ENCODE results near the gene CNTLN.

The CNTLN gene

DNA sequence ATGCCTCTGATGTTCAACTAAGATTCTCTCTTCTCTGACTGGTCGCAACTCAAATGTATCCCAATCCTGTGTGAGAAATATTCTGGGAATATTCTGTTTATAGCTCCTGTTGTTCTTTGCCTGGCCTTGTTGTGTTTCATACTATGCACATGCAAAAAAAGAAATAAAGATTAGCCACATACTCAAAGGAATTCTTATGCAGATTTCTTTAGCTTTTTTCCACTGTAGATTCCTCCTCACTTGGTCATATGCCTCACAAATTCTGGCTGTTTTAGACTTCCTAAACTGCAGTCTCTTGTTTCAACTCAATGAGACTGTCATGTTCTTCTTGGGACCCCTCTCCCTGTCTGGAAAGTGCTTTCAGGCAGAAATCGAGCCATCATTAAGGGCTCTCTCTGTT lies 226.5 kb downstream of the CNTLN start:
- Histone ChIP-seq H3K4me3 (ENCODE audit: low read depth, low read length) (no peak overlapping the region), H3K9me3 (ENCODE audit: control insufficient read depth, low read length) (no peaks in the 10 kb centered on the region), H3K27me3 (ENCODE audit: control insufficient read depth, insufficient read depth, low read length) (no peaks in the 10 kb centered on the region), H3K9ac (no peak overlapping the region), H2AFZ (no peak overlapping the region), H3K4me2 (ENCODE audit: low read length) (no peak overlapping the region), H3K36me3 (ENCODE audit: control insufficient read depth, insufficient read depth, low read length) (no peaks in the 10 kb centered on the region), H3K27ac (no peak overlapping the region), H3K4me1 (no peaks in the 10 kb centered on the region), H3K79me2 (no peaks in the 10 kb centered on the region)
- TF ChIP-seq, protein P1, sequence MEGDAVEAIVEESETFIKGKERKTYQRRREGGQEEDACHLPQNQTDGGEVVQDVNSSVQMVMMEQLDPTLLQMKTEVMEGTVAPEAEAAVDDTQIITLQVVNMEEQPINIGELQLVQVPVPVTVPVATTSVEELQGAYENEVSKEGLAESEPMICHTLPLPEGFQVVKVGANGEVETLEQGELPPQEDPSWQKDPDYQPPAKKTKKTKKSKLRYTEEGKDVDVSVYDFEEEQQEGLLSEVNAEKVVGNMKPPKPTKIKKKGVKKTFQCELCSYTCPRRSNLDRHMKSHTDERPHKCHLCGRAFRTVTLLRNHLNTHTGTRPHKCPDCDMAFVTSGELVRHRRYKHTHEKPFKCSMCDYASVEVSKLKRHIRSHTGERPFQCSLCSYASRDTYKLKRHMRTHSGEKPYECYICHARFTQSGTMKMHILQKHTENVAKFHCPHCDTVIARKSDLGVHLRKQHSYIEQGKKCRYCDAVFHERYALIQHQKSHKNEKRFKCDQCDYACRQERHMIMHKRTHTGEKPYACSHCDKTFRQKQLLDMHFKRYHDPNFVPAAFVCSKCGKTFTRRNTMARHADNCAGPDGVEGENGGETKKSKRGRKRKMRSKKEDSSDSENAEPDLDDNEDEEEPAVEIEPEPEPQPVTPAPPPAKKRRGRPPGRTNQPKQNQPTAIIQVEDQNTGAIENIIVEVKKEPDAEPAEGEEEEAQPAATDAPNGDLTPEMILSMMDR (IDR thresholded peaks at IDR 0.05) = no peak

DNA sequence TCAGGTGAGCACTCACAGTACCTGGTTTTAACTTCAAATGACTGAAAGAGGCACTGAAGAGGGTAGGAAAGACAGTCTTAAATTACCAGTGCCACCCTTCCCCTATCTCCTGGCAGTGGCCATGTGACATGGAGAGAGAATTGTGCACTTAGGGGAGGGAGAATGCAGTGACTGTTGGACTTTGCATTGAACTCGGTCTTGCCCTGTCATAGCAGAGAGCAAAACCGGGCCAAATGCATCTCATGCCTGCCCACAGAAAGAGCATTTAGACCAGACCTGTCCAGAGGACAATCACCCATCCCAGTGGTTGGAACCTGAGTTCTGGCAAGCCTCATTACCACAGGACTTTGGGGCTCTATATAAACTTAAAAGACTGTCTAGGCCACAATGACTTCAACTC lies 232.2 kb downstream of the CNTLN start:
- H3K36me3 ChIP-seq (ENCODE audit: control insufficient read depth, insufficient read depth, low read length) = no peaks in the 10 kb centered on the region
- no peaks in the 10 kb centered on the region for H3K27me3 ChIP-seq (ENCODE audit: control insufficient read depth, insufficient read depth, low read length)
- H3K4me3 ChIP-seq (ENCODE audit: low read depth, low read length) = no peak overlapping the region
- no peak overlapping the region for H3K27ac ChIP-seq
- H3K4me1 ChIP-seq = no peaks in the 10 kb centered on the region
- no peaks in the 10 kb centered on the region for H3K9me3 ChIP-seq (ENCODE audit: control insufficient read depth, low read length)
- H3K9ac ChIP-seq = no peak overlapping the region
- TF ChIP-seq, protein P1 (IDR thresholded peaks at IDR 0.05) = no peak
- H3K4me2 ChIP-seq (ENCODE audit: low read length) = no peak overlapping the region
- H3K79me2 ChIP-seq = no peaks in the 10 kb centered on the region
- no peak overlapping the region for H2AFZ ChIP-seq

DNA sequence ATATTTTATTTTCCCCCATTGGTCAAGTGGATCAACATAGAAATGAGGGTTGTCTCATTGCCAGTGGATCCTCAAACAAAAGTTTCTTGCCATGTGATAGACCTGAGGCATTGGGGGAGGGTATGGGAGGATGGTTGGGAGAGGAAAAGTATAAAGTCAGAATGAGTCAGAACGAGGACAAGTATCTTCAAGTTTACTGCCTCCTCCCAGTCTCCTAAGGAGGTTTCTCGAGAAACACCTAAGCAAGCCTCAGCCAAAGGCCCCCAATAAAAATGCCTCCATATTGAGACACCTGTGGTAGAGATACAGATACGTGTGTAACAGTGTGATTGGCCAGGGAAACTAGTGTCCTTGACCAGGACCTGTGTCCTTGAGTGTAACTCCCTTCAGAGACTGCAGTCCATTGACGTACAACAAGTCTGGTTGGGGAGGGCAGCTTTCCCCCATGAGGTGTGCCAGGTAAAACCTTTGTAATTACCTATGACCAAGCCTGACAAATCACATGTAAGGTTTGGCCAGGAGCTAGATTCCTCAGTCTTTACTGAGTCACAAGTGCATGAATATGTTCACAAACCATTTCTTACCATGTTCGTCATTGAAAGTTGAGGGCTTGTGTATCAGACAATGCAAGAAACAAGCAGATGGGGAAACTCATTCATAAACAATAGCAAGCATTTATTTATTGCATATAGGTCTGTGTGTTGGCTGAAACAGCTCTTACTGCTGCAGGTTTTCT lies 245.5 kb downstream of the CNTLN start:
- no peak overlapping the region for H3K9ac ChIP-seq
- no peaks in the 10 kb centered on the region for H3K36me3 ChIP-seq (ENCODE audit: control insufficient read depth, insufficient read depth, low read length)
- H3K79me2 ChIP-seq = no peaks in the 10 kb centered on the region
- H3K27ac ChIP-seq = no peak overlapping the region
- no peaks in the 10 kb centered on the region for H3K27me3 ChIP-seq (ENCODE audit: control insufficient read depth, insufficient read depth, low read length)
- H3K4me1 ChIP-seq = no peaks in the 10 kb centered on the region
- TF ChIP-seq, protein P1 (IDR thresholded peaks at IDR 0.05) = no peak
- no peaks in the 10 kb centered on the region for H3K9me3 ChIP-seq (ENCODE audit: control insufficient read depth, low read length)
- no peak overlapping the region for H3K4me3 ChIP-seq (ENCODE audit: low read depth, low read length)
- no peak overlapping the region for H3K4me2 ChIP-seq (ENCODE audit: low read length)
- H2AFZ ChIP-seq = no peak overlapping the region

DNA sequence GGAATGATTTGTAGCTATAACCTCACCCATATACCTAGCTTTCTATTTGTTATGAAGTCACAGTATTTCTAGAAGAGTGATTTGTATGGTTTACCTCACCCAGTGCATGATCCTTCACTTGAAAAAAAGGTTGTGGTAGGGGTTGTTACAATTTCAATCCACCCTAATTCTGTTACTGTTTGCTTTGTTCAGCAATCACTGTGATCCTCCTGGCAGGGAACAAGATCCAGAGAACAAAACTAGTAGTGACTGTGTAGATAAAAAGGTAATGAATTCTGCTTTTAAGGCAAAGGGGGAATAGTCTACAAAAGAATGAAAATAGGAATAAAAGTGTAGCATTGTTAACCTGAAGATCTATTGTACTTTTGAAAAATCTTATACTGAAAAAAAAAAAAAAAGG lies 252.7 kb downstream of the CNTLN start:
- Histone ChIP-seq H3K4me1 (no peaks in the 10 kb centered on the region), H3K9ac (no peak overlapping the region), H2AFZ (no peak overlapping the region)

More for the DNA sequence above, 252.7 kb downstream of the CNTLN start:
- no peaks in the 10 kb centered on the region for H3K79me2 ChIP-seq
- H3K27ac ChIP-seq = no peak overlapping the region
- TF ChIP-seq, protein P1 (IDR thresholded peaks at IDR 0.05) = no peak
- H3K27me3 ChIP-seq (ENCODE audit: control insufficient read depth, insufficient read depth, low read length) = no peaks in the 10 kb centered on the region
- no peaks in the 10 kb centered on the region for H3K9me3 ChIP-seq (ENCODE audit: control insufficient read depth, low read length)
- H3K36me3 ChIP-seq (ENCODE audit: control insufficient read depth, insufficient read depth, low read length) = no peaks in the 10 kb centered on the region
- no peak overlapping the region for H3K4me3 ChIP-seq (ENCODE audit: low read depth, low read length)
- H3K4me2 ChIP-seq (ENCODE audit: low read length) = no peak overlapping the region
